Nephron (organoid): Measurements from ENCODE around the gene A2ML1.

Experiments used
- H3K27ac Mint-ChIP-seq, 3 experiments: 2 replicates each; pipeline ENCODE4 v1.8.0; 2020; ENCODE audit warnings: mixed read lengths in 3 of 3, mild to moderate bottlenecking in 2 of 3, moderate library complexity in 1 of 3
- H3K27me3 Mint-ChIP-seq: 2 replicates; pipeline ENCODE4 v1.8.0; 2021; ENCODE audit warnings: low read depth, mild to moderate bottlenecking, moderate library complexity, mixed read lengths
- H3K36me3 Mint-ChIP-seq: 2 replicates; pipeline ENCODE4 v1.8.0; 2020; ENCODE audit warnings: low read depth, mixed read lengths
- H3K4me1 Mint-ChIP-seq: 2 replicates; pipeline ENCODE4 v1.8.0; 2020; ENCODE audit warnings: mixed read lengths
- H3K4me3 Mint-ChIP-seq, 3 experiments: 2 replicates each; pipeline ENCODE4 v1.8.0; 2020; ENCODE audit warnings: mild to moderate bottlenecking in 3 of 3, mixed read lengths in 3 of 3, moderate library complexity in 2 of 3
- H3K9me3 Mint-ChIP-seq: 2 replicates; pipeline ENCODE4 v1.8.0; 2020; ENCODE audit warnings: mixed read lengths
- CTCF ChIP-seq, 3 experiments: fragments of 200-600 bp; sonication (generic); IDR thresholded peaks; one replicate each; pipeline ENCODE4 v1.5.0; 2021; ENCODE audit warnings: antibody characterized with exemption in 3 of 3; ENCODE audit not compliant: unreplicated experiment in 3 of 3

Gene A2ML1

GRCh38 chr12:8890313-8891085 lies 68.1 kb downstream of the A2ML1 start:
- H3K27me3 Mint-ChIP-seq = no peaks in the 10 kb centered on the region
- no peaks in the 10 kb centered on the region for H3K9me3 Mint-ChIP-seq
- H3K36me3 Mint-ChIP-seq = no peaks in the 10 kb centered on the region
- no peaks in the 10 kb centered on the region for H3K4me1 Mint-ChIP-seq
- TF ChIP-seq CTCF (IDR thresholded peaks at IDR 0.05; ENCODE audit: unreplicated experiment in 3 of 3) = peak; percentile 91 to 96 (median 93)
- peak overlapping the region; percentile 13 to 56 (median 42) for H3K27ac Mint-ChIP-seq
- peak overlapping the region; percentile 80 to 88 (median 84) for H3K4me3 Mint-ChIP-seq

GRCh38 chr12:8891976-8892375 lies 69.6 kb downstream of the A2ML1 start:
- TF ChIP-seq CTCF (IDR thresholded peaks at IDR 0.05; ENCODE audit: unreplicated experiment in 3 of 3) = no peak
- Mint-ChIP-seq H3K4me3 (no peak overlapping the region), H3K9me3 (no peaks in the 10 kb centered on the region), H3K36me3 (no peaks in the 10 kb centered on the region), H3K27ac (no peak overlapping the region), H3K27me3 (no peaks in the 10 kb centered on the region), H3K4me1 (no peaks in the 10 kb centered on the region)

GRCh38 chr12:8894378-8894777 lies 72.0 kb downstream of the A2ML1 start:
- Mint-ChIP-seq H3K27me3 (no peaks in the 10 kb centered on the region), H3K27ac (no peak overlapping the region), H3K9me3 (no peaks in the 10 kb centered on the region), H3K4me3 (no peak overlapping the region), H3K4me1 (no peaks in the 10 kb centered on the region), H3K36me3 (no peaks in the 10 kb centered on the region)
- TF ChIP-seq CTCF (IDR thresholded peaks at IDR 0.05; ENCODE audit: unreplicated experiment in 3 of 3) = no peak

GRCh38 chr12:8894986-8895385 lies 72.6 kb downstream of the A2ML1 start:
- TF ChIP-seq CTCF (IDR thresholded peaks at IDR 0.05; ENCODE audit: unreplicated experiment in 3 of 3) = no peak
- Mint-ChIP-seq H3K27ac (no peak overlapping the region), H3K4me3 (no peak overlapping the region), H3K4me1 (no peaks in the 10 kb centered on the region), H3K36me3 (no peaks in the 10 kb centered on the region), H3K27me3 (no peaks in the 10 kb centered on the region), H3K9me3 (no peaks in the 10 kb centered on the region)

- H3K27ac Mint-ChIP-seq = no peak overlapping the region
- no peaks in the 10 kb centered on the region for H3K36me3 Mint-ChIP-seq
- H3K9me3 Mint-ChIP-seq = no peaks in the 10 kb centered on the region
Measured at GRCh38 chr12:8897081-8897480, 74.7 kb downstream of the A2ML1 start.

More at GRCh38 chr12:8897081-8897480, 74.7 kb downstream of the A2ML1 start:
- Mint-ChIP-seq H3K4me3 (no peak overlapping the region), H3K27me3 (no peaks in the 10 kb centered on the region), H3K4me1 (no peaks in the 10 kb centered on the region)
- no peak for TF ChIP-seq CTCF (IDR thresholded peaks at IDR 0.05; ENCODE audit: unreplicated experiment in 3 of 3)
